HepG2 (cell line): Measurements from ENCODE around the gene BSN. TPM values are rescaled to one million over a fixed set of nuclear protein-coding genes. Genes with fewer than 3 reads are reported as not detected.
"Not testable (repeated sequence)": the region's sequence is repeated elsewhere in the genome, so short reads cannot be mapped to it uniquely, and the experiment has no call there.

ENCODE experiments used
- ATAC-seq: fragments of 200-7000 bp; cut with Tn5 transposase; 3 replicates; pipeline ENCODE4 v1.9.1; 2020; ENCODE audit warnings: mild to moderate bottlenecking, moderate library complexity
- BruUV-seq: library from RNA; stranded (reverse); fragments of 400-500 nt; replicated peaks from 2 replicates; lab custom pipeline; 2021; lab: Mats Ljungman, UMichigan
- CTCF ChIA-PET: fragments of 300-600 bp; formaldehyde crosslinking; extraction: SDS; loops from one replicate; lab custom pipeline; 2021; ENCODE audit warnings: low total read pairs, inconsistent platforms, low intra/inter-chr PET ratio; lab: Yijun Ruan, JAX
- POLR2A ChIA-PET: fragments of 350-600 bp; sonication (Branson Sonifier 250); formaldehyde crosslinking; loops from one replicate; lab custom pipeline; 2020; ENCODE audit warnings: antibody characterized with exemption, inconsistent platforms; lab: Yijun Ruan, JAX
- DNase-seq: peaks from one replicate; pipeline ENCODE4 v3.0.0-alpha.2; 2015; ENCODE audit warnings: low spot score
- FAIRE-seq: peaks from 3 replicates; lab custom pipeline; 2011; peaks lifted over from hg19 to GRCh38; lab: Jason Lieb, UNC
- H2AFZ ChIP-seq: one replicate; pipeline ENCODE4 v1.6.1; 2011; ENCODE audit warnings: low read length, inconsistent platforms
- H3K27ac ChIP-seq: fragments of 300-600 bp; 3 replicates; pipeline ENCODE4 v1.8.0; 2011; ENCODE audit warnings: mixed run types, mild to moderate bottlenecking, mixed read lengths, low read length, inconsistent platforms; ENCODE audit not compliant: insufficient read depth; ENCODE audit errors: extremely low read length
- H3K27me3 ChIP-seq, 2 experiments: fragments of 200-600 bp in 1 of 2; 2 replicates in 1 of 2; 3 replicates in 1 of 2; pipeline versions ENCODE4 v1.6.0 to v1.8.0; 2011; ENCODE audit warnings: low read length in 2 of 2, mild to moderate bottlenecking in 2 of 2, moderate library complexity in 2 of 2, inconsistent platforms in 1 of 2; ENCODE audit not compliant: insufficient read depth in 2 of 2, control insufficient read depth in 1 of 2
- H3K36me3 ChIP-seq, 2 experiments: fragments of 200-600 bp in 1 of 2; replicated peaks in 1 of 2; 2 replicates in 1 of 2; 3 replicates in 1 of 2; pipeline versions ENCODE4 v1.5.1 to v1.8.0; 2011; ENCODE audit warnings: low read length in 2 of 2, inconsistent platforms in 1 of 2; ENCODE audit not compliant: insufficient read depth in 2 of 2, control insufficient read depth in 1 of 2
- H3K4me1 ChIP-seq: 2 replicates; pipeline ENCODE4 v1.5.1; 2012; ENCODE audit warnings: low read length, inconsistent platforms; ENCODE audit not compliant: insufficient read depth
- H3K4me2 ChIP-seq: 2 replicates; pipeline ENCODE4 v1.6.0; 2011; ENCODE audit warnings: low read depth, low read length, inconsistent platforms
- H3K4me3 ChIP-seq, 3 experiments: fragments of 200-600 bp in 1 of 3; sonication (generic), shearing (Covaris generic) in 1 of 3; replicated peaks in 1 of 3; 2 replicates each; pipeline ENCODE4 v1.5.1; 2011 to 2016; ENCODE audit warnings: low read length in 3 of 3, inconsistent platforms in 2 of 3, low read depth in 2 of 3, mild to moderate bottlenecking in 2 of 3, control low read depth in 1 of 3, mixed read lengths in 1 of 3; ENCODE audit not compliant: insufficient read depth in 1 of 3
- H3K79me2 ChIP-seq: one replicate; pipeline ENCODE4 v1.6.1; 2011; ENCODE audit warnings: low read length, inconsistent platforms; ENCODE audit not compliant: insufficient read depth
- H3K9ac ChIP-seq: 2 replicates; pipeline ENCODE4 v1.6.0; 2011; ENCODE audit warnings: mild to moderate bottlenecking, low read depth, low read length, inconsistent platforms; ENCODE audit not compliant: insufficient read depth
- H3K9me3 ChIP-seq: 2 replicates; pipeline ENCODE4 v1.5.1; 2012; ENCODE audit warnings: mild to moderate bottlenecking, low read length
- H4K20me1 ChIP-seq: 2 replicates; pipeline ENCODE4 v1.6.0; 2011; ENCODE audit warnings: inconsistent platforms, mild to moderate bottlenecking, low read length, moderate library complexity; ENCODE audit not compliant: insufficient read depth
- AGO1 ChIP-seq: fragments of 200-400 bp; formaldehyde crosslinking; IDR thresholded peaks from 2 replicates; pipeline ENCODE4 v1.6.1; 2017; ENCODE audit warnings: mild to moderate bottlenecking, low read depth, low read length, moderate library complexity; ENCODE audit not compliant: poor library complexity, severe bottlenecking
- POLR2A ChIP-seq, 2 experiments: IDR thresholded peaks; 2 replicates each; pipeline ENCODE4 v1.6.1; 2011; ENCODE audit warnings: low read depth in 2 of 2, low read length in 2 of 2, mild to moderate bottlenecking in 1 of 2, moderate library complexity in 1 of 2; ENCODE audit not compliant: insufficient read depth in 1 of 2
- POLR2G ChIP-seq: fragments of 200-400 bp; formaldehyde crosslinking; IDR thresholded peaks from 2 replicates; pipeline ENCODE4 v1.6.1; 2018; ENCODE audit warnings: mild to moderate bottlenecking, low read depth, low read length, moderate library complexity
- RBFOX2 ChIP-seq: fragments of 200-400 bp; formaldehyde crosslinking; IDR thresholded peaks from 2 replicates; pipeline ENCODE4 v1.6.1; 2017; ENCODE audit warnings: low read depth, mild to moderate bottlenecking, low read length
- WGBS: methylation state at CpG from one replicate; pipeline ENCODE4 v1.1.6; 2017; ENCODE audit warnings: low lambda C conversion rate; 5-methylcytosine and 5-hydroxymethylcytosine counted together
- in situ Hi-C: cut with HindIII; loops from 2 replicates; pipeline ENCODE4 v1.10.0; 2017; ENCODE audit warnings: low pct_unique_long_range_greater_than_20kb; ENCODE audit not compliant: extremely low pct_ligation_motif_present
- intact Hi-C: fragments of 100-400 bp; cut with micrococcal nuclease; formaldehyde crosslinking; loops from one replicate; pipeline ENCODE4 v1.10.0; 2022; ENCODE audit not compliant: unreplicated experiment
- polyA plus RNA-seq, 8 experiments: library from polyadenylated mRNA; depleted of rRNA in 3 of 8; stranded (reverse) in 7 of 8; unstranded in 1 of 8; fragments of >200 nt; fragmentation: Illumina TruSeq in 4 of 8; extraction: Trizol in 4 of 8; gene quantifications; 2 replicates each; pipeline versions ENCODE4 v1.2.1 to v1.2.3, GENCODE V29; 2011 to 2016; ENCODE audit warnings: low read depth in 4 of 8, missing spikeins in 1 of 8, mixed read lengths in 1 of 8; ENCODE audit not compliant: insufficient read depth in 1 of 8
- total RNA-seq, 5 experiments: library from RNA; depleted of rRNA; stranded (reverse); fragments of >200 nt; fragmentation: Illumina TruSeq; extraction: Trizol; gene quantifications; 2 replicates each; pipeline ENCODE4 v1.2.3, GENCODE V29; 2016; ENCODE audit warnings: low read depth in 1 of 5
- TF ChIP-seq, protein P1 (sequence below): sonication (generic); formaldehyde crosslinking; IDR thresholded peaks from 2 replicates; pipeline ENCODE4 v1.4.0; 2020; ENCODE audit warnings: missing genetic modification reagents
- TF ChIP-seq, protein P2 (sequence below): sonication (generic); formaldehyde crosslinking; IDR thresholded peaks from 2 replicates; pipeline ENCODE4 v1.4.0; 2020; ENCODE audit warnings: missing genetic modification reagents

BSN gene
- total and polyA plus RNA-seq, 2 of the 13 experiments (the other 11 are each of a cell fraction or from before 2014, with no cell fraction given): 0.42 to 0.86 TPM

DNA sequence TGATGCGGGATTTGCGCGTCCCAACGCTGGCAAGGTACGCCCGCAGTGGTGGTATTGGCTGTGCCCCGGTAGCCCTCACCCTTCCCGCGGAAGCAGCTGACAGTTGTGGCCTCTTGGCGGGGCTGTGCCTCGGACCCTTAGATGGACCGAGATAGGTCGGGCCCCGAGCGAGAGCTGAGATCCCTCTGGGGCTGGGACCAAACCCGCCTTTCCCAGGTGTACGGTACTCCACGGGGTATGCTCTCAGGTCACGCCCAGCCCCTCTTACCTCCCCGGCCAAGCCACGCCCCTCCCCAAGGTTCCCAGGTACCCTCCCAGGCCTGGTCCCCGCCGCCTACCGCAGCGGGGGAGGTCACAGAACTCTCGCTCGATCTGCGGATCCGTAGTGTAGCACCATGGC, 132.1 kb downstream of the BSN start:
- Histone ChIP-seq H3K79me2 (peaks cover 32% of the 10 kb centered on the region), H3K4me1 (peaks cover 49% of the 10 kb centered on the region), H4K20me1 (peaks cover 12% of the 10 kb centered on the region; the same call in 1 of the 2 replicates), H3K36me3 (peaks cover 15 to 27% of the 10 kb centered on the region in 2 experiments)
- in situ Hi-C loops, ATAC-seq, H3K4me3 ChIP-seq, H3K9me3 ChIP-seq, POLR2A ChIA-PET, H3K27me3 ChIP-seq, H3K4me2 ChIP-seq, intact Hi-C loops, CTCF ChIA-PET, BruUV-seq, FAIRE-seq, DNase-seq, H3K9ac ChIP-seq, H2AFZ ChIP-seq, H3K27ac ChIP-seq: not testable (repeated sequence)
- 94% methylated on average over 19 of the region's 29 CpGs for WGBS
- TF ChIP-seq AGO1: peak; percentile 43

DNA sequence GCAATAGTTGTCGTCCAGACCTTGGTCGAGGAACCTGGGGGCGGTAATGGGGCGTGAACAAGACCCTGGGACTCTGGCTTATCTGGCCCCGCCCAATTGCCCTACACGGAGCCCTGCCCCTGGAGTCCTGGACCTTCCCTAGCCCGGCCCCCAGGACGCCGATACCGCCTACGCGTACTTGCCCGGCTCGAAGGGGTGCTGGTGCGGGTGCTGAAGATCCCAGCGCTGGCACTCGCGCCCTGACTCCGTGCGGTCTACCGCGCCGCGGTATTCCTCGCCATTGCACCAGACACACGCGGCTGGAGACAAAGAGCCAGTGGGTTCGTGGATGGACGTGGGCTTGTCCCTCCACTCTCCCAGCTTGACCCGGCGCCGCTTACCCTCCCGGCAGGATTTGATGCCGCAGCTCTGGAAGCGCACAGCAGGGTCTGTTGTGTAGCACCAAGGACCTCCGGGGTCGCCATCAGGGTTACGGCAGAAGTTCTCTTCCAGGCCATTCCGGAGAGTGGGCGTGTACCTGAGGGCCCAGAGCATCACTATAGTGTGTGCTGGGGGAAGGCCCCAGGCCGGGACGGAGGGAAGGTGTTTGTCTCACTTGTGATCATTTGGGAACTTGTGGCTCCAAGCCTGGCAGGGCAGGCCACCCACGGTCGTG, 132.6 kb downstream of the BSN start:
- DNase-seq, H3K9ac ChIP-seq, POLR2A ChIA-PET, in situ Hi-C loops, H2AFZ ChIP-seq, H3K27ac ChIP-seq, BruUV-seq, FAIRE-seq, H3K27me3 ChIP-seq, CTCF ChIA-PET, intact Hi-C loops, H3K9me3 ChIP-seq, ATAC-seq: not testable (repeated sequence)
- peaks cover 13 to 24% of the 10 kb centered on the region in 2 experiments for H3K36me3 ChIP-seq
- 97% methylated on average over 34 of the region's 44 CpGs for WGBS
- peaks cover 53% of the 10 kb centered on the region for H3K4me1 ChIP-seq
- peaks cover 34% of the 10 kb centered on the region for H3K79me2 ChIP-seq
- peak overlapping the region in 1 of 3 experiments; percentile 89; a peak in 1 of 6 replicates for H3K4me3 ChIP-seq
- H4K20me1 ChIP-seq: peaks cover 12% of the 10 kb centered on the region; the same call in 1 of the 2 replicates
- TF ChIP-seq, protein P1, sequence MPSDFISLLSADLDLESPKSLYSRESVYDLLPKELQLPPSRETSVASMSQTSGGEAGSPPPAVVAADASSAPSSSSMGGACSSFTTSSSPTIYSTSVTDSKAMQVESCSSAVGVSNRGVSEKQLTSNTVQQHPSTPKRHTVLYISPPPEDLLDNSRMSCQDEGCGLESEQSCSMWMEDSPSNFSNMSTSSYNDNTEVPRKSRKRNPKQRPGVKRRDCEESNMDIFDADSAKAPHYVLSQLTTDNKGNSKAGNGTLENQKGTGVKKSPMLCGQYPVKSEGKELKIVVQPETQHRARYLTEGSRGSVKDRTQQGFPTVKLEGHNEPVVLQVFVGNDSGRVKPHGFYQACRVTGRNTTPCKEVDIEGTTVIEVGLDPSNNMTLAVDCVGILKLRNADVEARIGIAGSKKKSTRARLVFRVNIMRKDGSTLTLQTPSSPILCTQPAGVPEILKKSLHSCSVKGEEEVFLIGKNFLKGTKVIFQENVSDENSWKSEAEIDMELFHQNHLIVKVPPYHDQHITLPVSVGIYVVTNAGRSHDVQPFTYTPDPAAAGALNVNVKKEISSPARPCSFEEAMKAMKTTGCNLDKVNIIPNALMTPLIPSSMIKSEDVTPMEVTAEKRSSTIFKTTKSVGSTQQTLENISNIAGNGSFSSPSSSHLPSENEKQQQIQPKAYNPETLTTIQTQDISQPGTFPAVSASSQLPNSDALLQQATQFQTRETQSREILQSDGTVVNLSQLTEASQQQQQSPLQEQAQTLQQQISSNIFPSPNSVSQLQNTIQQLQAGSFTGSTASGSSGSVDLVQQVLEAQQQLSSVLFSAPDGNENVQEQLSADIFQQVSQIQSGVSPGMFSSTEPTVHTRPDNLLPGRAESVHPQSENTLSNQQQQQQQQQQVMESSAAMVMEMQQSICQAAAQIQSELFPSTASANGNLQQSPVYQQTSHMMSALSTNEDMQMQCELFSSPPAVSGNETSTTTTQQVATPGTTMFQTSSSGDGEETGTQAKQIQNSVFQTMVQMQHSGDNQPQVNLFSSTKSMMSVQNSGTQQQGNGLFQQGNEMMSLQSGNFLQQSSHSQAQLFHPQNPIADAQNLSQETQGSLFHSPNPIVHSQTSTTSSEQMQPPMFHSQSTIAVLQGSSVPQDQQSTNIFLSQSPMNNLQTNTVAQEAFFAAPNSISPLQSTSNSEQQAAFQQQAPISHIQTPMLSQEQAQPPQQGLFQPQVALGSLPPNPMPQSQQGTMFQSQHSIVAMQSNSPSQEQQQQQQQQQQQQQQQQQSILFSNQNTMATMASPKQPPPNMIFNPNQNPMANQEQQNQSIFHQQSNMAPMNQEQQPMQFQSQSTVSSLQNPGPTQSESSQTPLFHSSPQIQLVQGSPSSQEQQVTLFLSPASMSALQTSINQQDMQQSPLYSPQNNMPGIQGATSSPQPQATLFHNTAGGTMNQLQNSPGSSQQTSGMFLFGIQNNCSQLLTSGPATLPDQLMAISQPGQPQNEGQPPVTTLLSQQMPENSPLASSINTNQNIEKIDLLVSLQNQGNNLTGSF (CRISPR knock-in tag): 0 out of 2 replicates have a peak, but pooled peaks have one; percentile 17
- TF ChIP-seq, protein P2, sequence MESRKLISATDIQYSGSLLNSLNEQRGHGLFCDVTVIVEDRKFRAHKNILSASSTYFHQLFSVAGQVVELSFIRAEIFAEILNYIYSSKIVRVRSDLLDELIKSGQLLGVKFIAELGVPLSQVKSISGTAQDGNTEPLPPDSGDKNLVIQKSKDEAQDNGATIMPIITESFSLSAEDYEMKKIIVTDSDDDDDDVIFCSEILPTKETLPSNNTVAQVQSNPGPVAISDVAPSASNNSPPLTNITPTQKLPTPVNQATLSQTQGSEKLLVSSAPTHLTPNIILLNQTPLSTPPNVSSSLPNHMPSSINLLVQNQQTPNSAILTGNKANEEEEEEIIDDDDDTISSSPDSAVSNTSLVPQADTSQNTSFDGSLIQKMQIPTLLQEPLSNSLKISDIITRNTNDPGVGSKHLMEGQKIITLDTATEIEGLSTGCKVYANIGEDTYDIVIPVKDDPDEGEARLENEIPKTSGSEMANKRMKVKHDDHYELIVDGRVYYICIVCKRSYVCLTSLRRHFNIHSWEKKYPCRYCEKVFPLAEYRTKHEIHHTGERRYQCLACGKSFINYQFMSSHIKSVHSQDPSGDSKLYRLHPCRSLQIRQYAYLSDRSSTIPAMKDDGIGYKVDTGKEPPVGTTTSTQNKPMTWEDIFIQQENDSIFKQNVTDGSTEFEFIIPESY (CRISPR knock-in tag): peak; percentile 57; the same call in 1 of the 2 replicates
- TF ChIP-seq AGO1: peak; percentile 86
- 0 out of 4 replicates have a peak, but pooled peaks of 1 of the 2 experiments have one; percentile 16 for TF ChIP-seq POLR2A (IDR thresholded peaks at IDR 0.05; ENCODE audit: insufficient read depth in 1 of 2, low read depth in 2 of 2, low read length in 2 of 2)
- TF ChIP-seq RBFOX2: peak; percentile 63
- TF ChIP-seq POLR2G: 0 out of 2 replicates have a peak, but pooled peaks have one; percentile 18
- peak overlapping the region; percentile 96 for H3K4me2 ChIP-seq
